Type B pancreatic cell (in vitro differentiated cells): Measurements from ENCODE around the gene SLFN11. TPM values are rescaled to one million over a fixed set of nuclear protein-coding genes. Genes with fewer than 3 reads are reported as not detected.

Source experiments
- DNase-seq: peaks from one replicate; pipeline ENCODE4 v3.0.0; 2021; ENCODE audit warnings: mixed read lengths; ENCODE audit not compliant: unreplicated experiment; ENCODE audit errors: extremely low spot score
- H3K27ac Mint-ChIP-seq: 2 replicates; pipeline ENCODE4 v1.8.0; 2021; ENCODE audit warnings: mild to moderate bottlenecking, mixed read lengths
- H3K27me3 Mint-ChIP-seq: 2 replicates; pipeline ENCODE4 v1.8.0; 2021; ENCODE audit warnings: mixed read lengths
- H3K36me3 Mint-ChIP-seq: 2 replicates; pipeline ENCODE4 v1.8.0; 2021; ENCODE audit warnings: mixed read lengths
- H3K4me1 Mint-ChIP-seq: one replicate; pipeline ENCODE4 v1.8.0; 2021; ENCODE audit warnings: mixed read lengths; ENCODE audit not compliant: unreplicated experiment
- H3K4me3 Mint-ChIP-seq: 2 replicates; pipeline ENCODE4 v1.8.0; 2021; ENCODE audit warnings: mild to moderate bottlenecking, mixed read lengths
- H3K9me3 Mint-ChIP-seq: 2 replicates; pipeline ENCODE4 v1.8.0; 2021; ENCODE audit warnings: mixed read lengths
- total RNA-seq: library from RNA; stranded (reverse); gene quantifications from 2 replicates; pipeline ENCODE4 v1.2.1, GENCODE V29; 2021; ENCODE audit warnings: low replicate concordance
- TF ChIP-seq, protein P1 (sequence below): fragments of 200-600 bp; sonication (generic); conservative IDR thresholded peaks from 2 replicates; pipeline ENCODE4 v1.5.0; 2021; ENCODE audit warnings: antibody characterized with exemption, mild to moderate bottlenecking

The SLFN11 gene
- total RNA-seq, 1 donor from 2014 or later: 19.8 TPM

- Mint-ChIP-seq H3K36me3 (peaks cover 19% of the 10 kb centered on the region), H3K9me3 (peaks cover 10% of the 10 kb centered on the region), H3K4me3 (peak overlapping the region; percentile 91), H3K27me3 (peaks cover 69% of the 10 kb centered on the region), H3K4me1 (peaks cover 5% of the 10 kb centered on the region), H3K27ac (peak overlapping the region; percentile 92)
- TF ChIP-seq, protein P1, sequence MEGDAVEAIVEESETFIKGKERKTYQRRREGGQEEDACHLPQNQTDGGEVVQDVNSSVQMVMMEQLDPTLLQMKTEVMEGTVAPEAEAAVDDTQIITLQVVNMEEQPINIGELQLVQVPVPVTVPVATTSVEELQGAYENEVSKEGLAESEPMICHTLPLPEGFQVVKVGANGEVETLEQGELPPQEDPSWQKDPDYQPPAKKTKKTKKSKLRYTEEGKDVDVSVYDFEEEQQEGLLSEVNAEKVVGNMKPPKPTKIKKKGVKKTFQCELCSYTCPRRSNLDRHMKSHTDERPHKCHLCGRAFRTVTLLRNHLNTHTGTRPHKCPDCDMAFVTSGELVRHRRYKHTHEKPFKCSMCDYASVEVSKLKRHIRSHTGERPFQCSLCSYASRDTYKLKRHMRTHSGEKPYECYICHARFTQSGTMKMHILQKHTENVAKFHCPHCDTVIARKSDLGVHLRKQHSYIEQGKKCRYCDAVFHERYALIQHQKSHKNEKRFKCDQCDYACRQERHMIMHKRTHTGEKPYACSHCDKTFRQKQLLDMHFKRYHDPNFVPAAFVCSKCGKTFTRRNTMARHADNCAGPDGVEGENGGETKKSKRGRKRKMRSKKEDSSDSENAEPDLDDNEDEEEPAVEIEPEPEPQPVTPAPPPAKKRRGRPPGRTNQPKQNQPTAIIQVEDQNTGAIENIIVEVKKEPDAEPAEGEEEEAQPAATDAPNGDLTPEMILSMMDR: no peak
- DNase-seq: no peak
Observed at GRCh38 chr17:35372846-35373533, 431 bp downstream of the SLFN11 start.

DNA sequence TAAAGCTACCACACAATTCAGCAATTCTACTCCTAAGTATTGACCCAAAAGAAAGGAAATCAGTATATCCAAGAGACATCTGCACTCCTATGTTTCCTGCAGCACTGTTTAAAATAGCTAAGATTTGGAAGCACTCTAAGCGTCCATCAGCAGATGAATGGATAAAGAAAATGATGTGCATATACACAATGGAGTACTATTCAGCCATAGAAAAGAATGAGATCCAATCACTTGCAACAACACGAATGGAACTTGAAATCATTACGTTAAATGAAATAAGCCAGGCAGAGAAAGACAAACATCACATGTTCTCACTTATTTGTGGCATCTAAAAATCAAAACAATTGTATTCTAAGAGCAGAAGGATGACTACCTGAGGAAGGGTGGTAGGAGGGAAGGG lies 1.5 kb downstream of the SLFN11 start:
- Mint-ChIP-seq H3K27me3 (peaks cover 65% of the 10 kb centered on the region), H3K4me3 (peak overlapping the region; percentile 91), H3K4me1 (peaks cover 5% of the 10 kb centered on the region), H3K9me3 (peaks cover 10% of the 10 kb centered on the region), H3K27ac (peak overlapping the region; percentile 13), H3K36me3 (peaks cover 19% of the 10 kb centered on the region)
- TF ChIP-seq, protein P1: no peak
- DNase-seq: no peak

DNA sequence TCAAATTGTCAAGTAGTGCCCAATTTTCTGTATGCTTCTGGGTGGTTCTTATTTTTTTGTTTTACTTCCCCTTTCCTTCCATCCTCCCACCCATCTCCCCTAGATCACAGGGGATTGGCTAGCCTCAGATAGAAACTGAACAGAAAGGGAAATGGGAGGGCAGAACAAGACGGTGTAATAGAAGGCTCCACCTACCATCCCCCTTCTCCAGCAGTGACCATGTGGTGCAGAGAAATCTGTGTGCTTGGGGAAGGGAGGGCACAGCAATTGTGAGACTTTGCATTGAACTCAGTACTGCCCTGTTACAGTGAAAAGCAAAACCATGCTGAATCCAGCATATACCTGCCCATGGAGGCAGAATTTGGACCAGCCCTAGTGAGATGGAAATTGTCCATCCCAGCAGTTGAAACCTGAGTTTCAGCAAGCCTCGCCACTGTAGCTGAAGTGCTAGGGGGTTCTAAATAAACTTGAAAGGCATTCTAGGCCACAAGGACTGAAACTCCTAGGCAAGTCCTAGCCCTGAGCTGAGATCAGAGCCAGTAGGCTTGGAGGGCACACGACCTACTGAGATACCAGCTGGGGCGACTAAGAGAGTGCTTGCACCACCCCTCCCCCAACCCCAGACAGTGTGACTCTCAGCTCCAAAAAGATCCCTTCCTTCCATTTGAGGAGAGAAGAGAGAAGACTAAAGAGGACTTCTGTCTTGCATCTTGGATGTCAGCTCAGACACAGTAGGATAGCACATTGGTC lies 5.2 kb downstream of the SLFN11 start:
- H3K4me1 Mint-ChIP-seq: no peaks in the 10 kb centered on the region
- H3K27me3 Mint-ChIP-seq: peaks cover 55% of the 10 kb centered on the region

DNA sequence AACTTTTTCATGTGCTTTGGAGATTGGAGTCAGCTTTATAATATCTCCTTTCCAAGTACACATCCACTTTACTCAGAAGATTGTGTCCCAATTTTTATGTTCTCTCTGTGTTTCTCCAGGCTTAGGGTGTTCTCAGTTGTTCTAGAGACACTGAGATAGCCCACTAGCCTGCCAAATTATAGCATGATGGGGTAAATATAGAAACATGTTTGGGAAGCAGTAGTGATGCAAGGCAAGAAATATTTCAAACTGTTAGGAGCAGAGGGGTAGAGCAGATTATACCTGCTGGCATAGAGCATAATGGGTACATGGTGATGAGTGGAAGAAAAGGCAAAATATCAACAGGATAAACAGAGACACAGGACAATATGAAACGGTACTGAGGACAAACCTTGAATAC lies 12.4 kb downstream of the SLFN11 start:
- peaks cover 20% of the 10 kb centered on the region for H3K27me3 Mint-ChIP-seq
- TF ChIP-seq, protein P1: no peak

More for the DNA sequence above, 5.2 kb downstream of the SLFN11 start:
- Mint-ChIP-seq H3K9me3 (peaks cover 10% of the 10 kb centered on the region), H3K27ac (no peak overlapping the region), H3K4me3 (no peak overlapping the region), H3K36me3 (peaks cover 15% of the 10 kb centered on the region)
- TF ChIP-seq, protein P1: no peak
- no peak for DNase-seq

DNA sequence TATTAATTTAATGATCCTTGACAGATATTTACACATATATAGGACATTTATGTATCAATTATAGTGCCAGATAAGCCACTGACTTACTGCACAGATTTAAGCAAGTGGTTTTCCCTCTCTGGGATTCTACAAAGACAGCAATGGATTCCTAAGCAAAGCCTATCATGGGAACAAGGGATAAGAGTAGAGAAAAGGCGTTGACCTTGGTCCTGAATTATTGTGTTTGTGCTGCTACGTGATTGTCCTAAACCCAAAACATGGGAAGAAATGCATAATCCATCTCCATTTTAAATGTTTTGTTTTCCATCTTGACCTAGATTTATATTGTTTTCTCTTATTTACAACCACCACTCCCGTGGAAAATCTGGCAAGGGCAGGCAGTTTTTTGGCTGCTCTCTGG lies 14.0 kb downstream of the SLFN11 start:
- Mint-ChIP-seq H3K27ac (no peak overlapping the region), H3K4me3 (no peak overlapping the region), H3K4me1 (no peaks in the 10 kb centered on the region), H3K36me3 (no peaks in the 10 kb centered on the region), H3K27me3 (peaks cover 17% of the 10 kb centered on the region), H3K9me3 (no peaks in the 10 kb centered on the region)
- TF ChIP-seq, protein P1: no peak
- no peak for DNase-seq

More for the DNA sequence above, 12.4 kb downstream of the SLFN11 start:
- Mint-ChIP-seq H3K27ac (no peak overlapping the region), H3K4me3 (no peak overlapping the region), H3K9me3 (no peaks in the 10 kb centered on the region), H3K36me3 (no peaks in the 10 kb centered on the region), H3K4me1 (no peaks in the 10 kb centered on the region)
- no peak for DNase-seq
